OCI-LY7 (cell line): ENCODE measurements around the gene PCP4L1. TPM values are rescaled to one million over a fixed set of nuclear protein-coding genes. Genes with fewer than 3 reads are reported as not detected.

Experiments
- BruUV-seq: library from RNA; stranded (reverse); fragments of 400-500 nt; replicated peaks from 2 replicates; lab custom pipeline; 2021; lab: Mats Ljungman, UMichigan
- CTCF ChIA-PET: fragments of 300-600 bp; sonication (Branson Sonifier 250); formaldehyde crosslinking; loops from one replicate; lab custom pipeline; 2022; ENCODE audit warnings: antibody characterized with exemption; ENCODE audit not compliant: unreplicated experiment; lab: Charles Lee
- POLR2A ChIA-PET: fragments of 300-600 bp; sonication (Branson Sonifier 250); formaldehyde crosslinking; loops from one replicate; lab custom pipeline; 2022; ENCODE audit warnings: antibody characterized with exemption; lab: Charles Lee
- DNase-seq: peaks from one replicate; pipeline ENCODE4 v3.0.0-alpha.2; 2015; ENCODE audit warnings: low spot score
- H2AFZ ChIP-seq: fragments of 200-600 bp; sonication (generic), shearing (Covaris generic); 2 replicates; pipeline ENCODE4 v1.6.1; 2014; ENCODE audit warnings: mild to moderate bottlenecking, antibody characterized with exemption, low read length, moderate library complexity
- H3K27ac ChIP-seq: fragments of 200-600 bp; sonication (generic); 2 replicates; pipeline ENCODE4 v1.5.1; 2014; ENCODE audit warnings: mixed run types, low read depth, mild to moderate bottlenecking, moderate library complexity, low read length, inconsistent platforms; ENCODE audit not compliant: poor library complexity, severe bottlenecking
- H3K36me3 ChIP-seq: fragments of 200-600 bp; sonication (generic); 2 replicates; pipeline ENCODE4 v1.6.1; 2014; ENCODE audit warnings: mild to moderate bottlenecking, antibody characterized with exemption, low read length, moderate library complexity, mixed read lengths; ENCODE audit not compliant: insufficient read depth
- H3K4me1 ChIP-seq: fragments of 200-600 bp; sonication (generic); 2 replicates; pipeline ENCODE4 v1.5.1; 2014; ENCODE audit warnings: mild to moderate bottlenecking, low read length; ENCODE audit not compliant: insufficient read depth, poor library complexity, severe bottlenecking
- H3K4me2 ChIP-seq: fragments of 200-600 bp; sonication (generic); 2 replicates; pipeline ENCODE4 v1.6.1; 2014; ENCODE audit warnings: mild to moderate bottlenecking, low read length
- H3K4me3 ChIP-seq: fragments of 200-600 bp; sonication (generic); 2 replicates; pipeline ENCODE4 v1.5.1; 2014; ENCODE audit warnings: mild to moderate bottlenecking, low read depth, low read length; ENCODE audit not compliant: poor library complexity, severe bottlenecking
- H3K79me2 ChIP-seq: fragments of 200-600 bp; sonication (generic); 2 replicates; pipeline ENCODE4 v1.6.1; 2016; ENCODE audit warnings: low read depth, mild to moderate bottlenecking, low read length, moderate library complexity, mixed read lengths; ENCODE audit not compliant: insufficient read depth
- H3K9me2 ChIP-seq: fragments of 200-600 bp; sonication (generic); 2 replicates; pipeline ENCODE4 v1.6.1; 2016; ENCODE audit warnings: mild to moderate bottlenecking, low read length, mixed read lengths; ENCODE audit not compliant: insufficient read depth
- H3K9me3 ChIP-seq: fragments of 200-600 bp; sonication (generic); 2 replicates; pipeline ENCODE4 v1.6.1; 2014; ENCODE audit warnings: mild to moderate bottlenecking, mixed run types, low read length, mixed read lengths
- H4K20me1 ChIP-seq: fragments of 200-600 bp; sonication (generic); 2 replicates; pipeline ENCODE4 v1.6.1; 2014; ENCODE audit warnings: mild to moderate bottlenecking, antibody characterized with exemption, low read length, moderate library complexity, mixed read lengths; ENCODE audit not compliant: insufficient read depth
- EZH2phosphoT487 ChIP-seq: fragments of 200-600 bp; sonication (generic); IDR thresholded peaks from 2 replicates; pipeline ENCODE4 v1.6.1; 2018; ENCODE audit warnings: low read depth, borderline replicate concordance, mild to moderate bottlenecking, mixed run types, antibody characterized with exemption, low read length, moderate library complexity, mixed read lengths
- intact Hi-C: fragments of 100-400 bp; cut with micrococcal nuclease; formaldehyde crosslinking; loops from one replicate; pipeline ENCODE4 v1.10.0; 2022; ENCODE audit not compliant: unreplicated experiment
- total RNA-seq, 2 experiments: library from RNA; depleted of rRNA in 1 of 2; stranded (reverse); fragments of >200 nt in 1 of 2; shearing (Covaris generic) in 1 of 2; gene quantifications; 2 replicates each; pipeline ENCODE4 v1.2.3, GENCODE V29; 2014 to 2022
- TF ChIP-seq, protein P1 (sequence below): fragments of 200-600 bp; sonication (generic); conservative IDR thresholded peaks from 2 replicates; pipeline ENCODE4 v1.5.1; 2014; ENCODE audit warnings: mild to moderate bottlenecking, antibody characterized with exemption, low read length, moderate library complexity, mixed read lengths

Gene PCP4L1
- total RNA-seq, 2 experiments from 2014 or later, result not detected

DNA sequence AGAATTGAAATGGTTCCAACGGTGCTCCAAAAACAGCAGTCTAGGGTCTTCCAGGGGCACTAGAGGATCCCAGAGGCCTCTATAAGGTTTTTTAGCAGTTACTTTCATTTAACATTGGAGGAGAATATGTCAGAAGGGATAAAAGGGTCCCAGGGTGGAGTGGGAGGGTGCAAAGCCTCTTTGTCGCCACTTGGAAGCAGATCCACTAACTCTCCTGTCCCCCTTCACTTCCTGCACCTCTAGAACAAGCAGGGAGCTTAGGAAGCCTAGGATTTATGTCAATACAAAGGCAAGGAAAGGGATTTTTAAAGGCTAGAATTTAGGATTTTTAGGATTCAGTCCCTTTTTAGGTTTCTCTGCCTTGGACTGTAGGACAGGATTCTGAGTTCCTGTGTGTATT is 8.3 kb downstream of the PCP4L1 start:
- BruUV-seq, result no TSS peak
- POLR2A ChIA-PET, result no interaction called here
- CTCF ChIA-PET, result no interaction called here

DNA sequence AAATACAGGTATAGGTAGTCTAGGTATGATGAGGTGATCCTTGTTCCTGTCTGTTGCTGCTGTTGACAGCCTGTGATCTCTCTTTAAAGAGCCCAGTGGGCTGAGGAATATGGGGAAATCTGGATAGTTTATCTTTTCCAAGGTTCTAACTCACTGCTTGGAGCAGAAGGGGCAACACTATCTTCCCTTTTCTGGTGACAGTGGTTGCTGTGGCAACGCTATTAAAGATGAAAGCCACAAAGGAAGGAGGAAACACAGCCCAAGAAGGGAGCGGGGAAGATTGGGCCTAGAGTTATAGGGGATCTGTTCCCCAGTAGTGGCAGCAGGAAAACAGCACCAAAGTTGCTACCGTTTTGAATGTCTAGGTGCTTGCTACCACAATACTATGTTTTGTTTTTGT is 8.8 kb downstream of the PCP4L1 start:
- Histone ChIP-seq H3K27ac (no peak overlapping the region), H4K20me1 (no peaks in the 10 kb centered on the region), H3K4me3 (no peak overlapping the region), H3K9me3 (no peaks in the 10 kb centered on the region), H3K4me1 (no peaks in the 10 kb centered on the region), H2AFZ (no peak overlapping the region), H3K36me3 (no peaks in the 10 kb centered on the region), H3K9me2 (no peaks in the 10 kb centered on the region), H3K4me2 (no peak overlapping the region), H3K79me2 (no peaks in the 10 kb centered on the region)
- POLR2A ChIA-PET, result no interaction called here
- CTCF ChIA-PET, result no interaction called here
- DNase-seq, result no peak
- no TSS peak for BruUV-seq
- intact Hi-C loops, result no loop called here
- TF ChIP-seq, protein P1, sequence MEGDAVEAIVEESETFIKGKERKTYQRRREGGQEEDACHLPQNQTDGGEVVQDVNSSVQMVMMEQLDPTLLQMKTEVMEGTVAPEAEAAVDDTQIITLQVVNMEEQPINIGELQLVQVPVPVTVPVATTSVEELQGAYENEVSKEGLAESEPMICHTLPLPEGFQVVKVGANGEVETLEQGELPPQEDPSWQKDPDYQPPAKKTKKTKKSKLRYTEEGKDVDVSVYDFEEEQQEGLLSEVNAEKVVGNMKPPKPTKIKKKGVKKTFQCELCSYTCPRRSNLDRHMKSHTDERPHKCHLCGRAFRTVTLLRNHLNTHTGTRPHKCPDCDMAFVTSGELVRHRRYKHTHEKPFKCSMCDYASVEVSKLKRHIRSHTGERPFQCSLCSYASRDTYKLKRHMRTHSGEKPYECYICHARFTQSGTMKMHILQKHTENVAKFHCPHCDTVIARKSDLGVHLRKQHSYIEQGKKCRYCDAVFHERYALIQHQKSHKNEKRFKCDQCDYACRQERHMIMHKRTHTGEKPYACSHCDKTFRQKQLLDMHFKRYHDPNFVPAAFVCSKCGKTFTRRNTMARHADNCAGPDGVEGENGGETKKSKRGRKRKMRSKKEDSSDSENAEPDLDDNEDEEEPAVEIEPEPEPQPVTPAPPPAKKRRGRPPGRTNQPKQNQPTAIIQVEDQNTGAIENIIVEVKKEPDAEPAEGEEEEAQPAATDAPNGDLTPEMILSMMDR, result no peak
- TF ChIP-seq EZH2phosphoT487, result no peak

More for the DNA sequence above, 8.3 kb downstream of the PCP4L1 start:
- H3K4me1 ChIP-seq, result peaks cover under 1% of the 10 kb centered on the region
- H3K9me3 ChIP-seq, result no peaks in the 10 kb centered on the region
- H3K4me2 ChIP-seq, result no peak overlapping the region
- no peaks in the 10 kb centered on the region for H3K9me2 ChIP-seq
- TF ChIP-seq, protein P1, result no peak
- TF ChIP-seq EZH2phosphoT487, result no peak
- H2AFZ ChIP-seq, result no peak overlapping the region
- intact Hi-C loops, result no loop called here
- no peaks in the 10 kb centered on the region for H3K79me2 ChIP-seq
- no peaks in the 10 kb centered on the region for H3K36me3 ChIP-seq
- H3K27ac ChIP-seq, result no peak overlapping the region
- no peak for DNase-seq
- no peaks in the 10 kb centered on the region for H4K20me1 ChIP-seq
- H3K4me3 ChIP-seq, result no peak overlapping the region

DNA sequence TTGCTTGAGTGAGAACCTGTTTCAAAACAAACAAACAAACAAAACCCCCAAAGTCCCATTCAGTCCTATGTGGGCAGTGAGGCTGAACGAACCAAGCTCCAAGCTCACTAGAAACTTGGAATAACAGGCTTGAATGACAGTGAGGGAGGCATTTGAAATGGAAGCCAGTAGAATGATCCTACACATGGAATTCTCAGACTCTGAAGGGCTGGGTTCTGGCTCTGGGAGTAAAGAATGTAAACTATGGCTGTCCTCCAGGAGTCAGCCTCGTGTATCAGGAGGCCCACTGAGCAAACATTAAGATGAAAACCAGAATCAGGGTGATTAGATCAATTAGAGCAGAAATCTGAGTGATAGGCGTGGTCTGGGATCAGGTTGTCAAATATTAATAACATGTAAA is 14.9 kb downstream of the PCP4L1 start:
- DNase-seq, result no peak
- BruUV-seq, result no TSS peak
- Histone ChIP-seq H3K27ac (no peak overlapping the region), H3K9me3 (no peaks in the 10 kb centered on the region), H3K79me2 (no peaks in the 10 kb centered on the region), H3K4me1 (no peaks in the 10 kb centered on the region), H3K36me3 (no peaks in the 10 kb centered on the region), H3K4me3 (no peak overlapping the region), H3K4me2 (no peak overlapping the region), H2AFZ (no peak overlapping the region), H4K20me1 (no peaks in the 10 kb centered on the region), H3K9me2 (no peaks in the 10 kb centered on the region)
- no peak for TF ChIP-seq EZH2phosphoT487
- TF ChIP-seq, protein P1, result no peak
- CTCF ChIA-PET, result no interaction called here
- POLR2A ChIA-PET, result no interaction called here
- intact Hi-C loops, result no loop called here
